SK-N-SH treated with all-trans-retinoic acid at 6 μM for 48 hours (cell line): ENCODE measurements around the gene SLC38A2.

Experiments used
- CSRNP3 ChIP-seq: fragments of 250-450 bp; sonication (Bioruptor Pico); IDR thresholded peaks from 2 replicates; pipeline ENCODE4 v1.5.1; 2021; ENCODE audit warnings: mild to moderate bottlenecking, moderate library complexity
- RARB ChIP-seq: fragments of 250-450 bp; sonication (Bioruptor Pico); IDR thresholded peaks from 2 replicates; pipeline ENCODE4 v1.8.0; 2021; ENCODE audit warnings: mild to moderate bottlenecking, moderate library complexity
- ZC3H10 ChIP-seq: fragments of 250-450 bp; sonication (Bioruptor Pico); IDR thresholded peaks from 2 replicates; pipeline ENCODE4 v1.5.1; 2021; ENCODE audit warnings: mild to moderate bottlenecking, moderate library complexity
- ZFP3 ChIP-seq: fragments of 250-450 bp; sonication (Bioruptor Pico); IDR thresholded peaks from 2 replicates; pipeline ENCODE4 v1.5.0; 2020; ENCODE audit warnings: mild to moderate bottlenecking, moderate library complexity
- ZFP30 ChIP-seq: fragments of 450-650 bp; formaldehyde crosslinking; IDR thresholded peaks from 2 replicates; pipeline ENCODE4 v1.5.0; 2022; ENCODE audit warnings: mild to moderate bottlenecking, moderate library complexity
- ZNF70 ChIP-seq: fragments of 450-650 bp; formaldehyde crosslinking; IDR thresholded peaks from 2 replicates; pipeline ENCODE4 v1.5.0; 2020; ENCODE audit warnings: mild to moderate bottlenecking, moderate library complexity
- TF ChIP-seq, protein P1 (sequence below): fragments of 250-450 bp; sonication (Bioruptor Pico); IDR thresholded peaks from 2 replicates; pipeline ENCODE4 v1.5.0; 2020; ENCODE audit warnings: mild to moderate bottlenecking, moderate library complexity

DNA sequence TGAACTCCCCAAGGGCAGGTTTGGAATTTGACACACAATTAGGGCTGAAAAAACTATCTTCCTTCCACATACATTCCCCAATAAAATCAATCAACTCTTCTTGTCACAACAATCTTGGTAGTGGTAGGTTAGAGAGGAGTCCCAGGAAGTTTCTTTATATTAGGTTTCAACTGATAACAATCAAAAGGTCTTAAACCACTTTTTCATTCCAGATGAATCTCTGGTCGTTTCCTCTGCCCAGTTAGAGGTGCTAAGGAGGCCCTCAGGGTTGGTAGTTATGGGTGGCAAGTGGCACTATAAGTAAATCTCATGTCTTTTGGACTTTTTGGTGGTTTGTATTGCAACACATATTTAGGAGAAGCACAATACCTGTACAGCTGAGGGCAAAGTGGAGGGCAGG lies 1.7 kb upstream of the SLC38A2 start:
- TF ChIP-seq RARB (CRISPR knock-in tag), result no peak
- no peak for TF ChIP-seq ZNF70
- no peak for TF ChIP-seq ZFP30
- no peak for TF ChIP-seq ZFP3 (CRISPR knock-in tag)
- TF ChIP-seq CSRNP3, result no peak
- TF ChIP-seq, protein P1, sequence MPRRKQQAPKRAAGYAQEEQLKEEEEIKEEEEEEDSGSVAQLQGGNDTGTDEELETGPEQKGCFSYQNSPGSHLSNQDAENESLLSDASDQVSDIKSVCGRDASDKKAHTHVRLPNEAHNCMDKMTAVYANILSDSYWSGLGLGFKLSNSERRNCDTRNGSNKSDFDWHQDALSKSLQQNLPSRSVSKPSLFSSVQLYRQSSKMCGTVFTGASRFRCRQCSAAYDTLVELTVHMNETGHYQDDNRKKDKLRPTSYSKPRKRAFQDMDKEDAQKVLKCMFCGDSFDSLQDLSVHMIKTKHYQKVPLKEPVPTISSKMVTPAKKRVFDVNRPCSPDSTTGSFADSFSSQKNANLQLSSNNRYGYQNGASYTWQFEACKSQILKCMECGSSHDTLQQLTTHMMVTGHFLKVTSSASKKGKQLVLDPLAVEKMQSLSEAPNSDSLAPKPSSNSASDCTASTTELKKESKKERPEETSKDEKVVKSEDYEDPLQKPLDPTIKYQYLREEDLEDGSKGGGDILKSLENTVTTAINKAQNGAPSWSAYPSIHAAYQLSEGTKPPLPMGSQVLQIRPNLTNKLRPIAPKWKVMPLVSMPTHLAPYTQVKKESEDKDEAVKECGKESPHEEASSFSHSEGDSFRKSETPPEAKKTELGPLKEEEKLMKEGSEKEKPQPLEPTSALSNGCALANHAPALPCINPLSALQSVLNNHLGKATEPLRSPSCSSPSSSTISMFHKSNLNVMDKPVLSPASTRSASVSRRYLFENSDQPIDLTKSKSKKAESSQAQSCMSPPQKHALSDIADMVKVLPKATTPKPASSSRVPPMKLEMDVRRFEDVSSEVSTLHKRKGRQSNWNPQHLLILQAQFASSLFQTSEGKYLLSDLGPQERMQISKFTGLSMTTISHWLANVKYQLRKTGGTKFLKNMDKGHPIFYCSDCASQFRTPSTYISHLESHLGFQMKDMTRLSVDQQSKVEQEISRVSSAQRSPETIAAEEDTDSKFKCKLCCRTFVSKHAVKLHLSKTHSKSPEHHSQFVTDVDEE (CRISPR knock-in tag), result no peak
- TF ChIP-seq ZC3H10 (CRISPR knock-in tag), result no peak
